ENCODE measurements around the gene SLC39A9.

SLC39A9 gene

DNA sequence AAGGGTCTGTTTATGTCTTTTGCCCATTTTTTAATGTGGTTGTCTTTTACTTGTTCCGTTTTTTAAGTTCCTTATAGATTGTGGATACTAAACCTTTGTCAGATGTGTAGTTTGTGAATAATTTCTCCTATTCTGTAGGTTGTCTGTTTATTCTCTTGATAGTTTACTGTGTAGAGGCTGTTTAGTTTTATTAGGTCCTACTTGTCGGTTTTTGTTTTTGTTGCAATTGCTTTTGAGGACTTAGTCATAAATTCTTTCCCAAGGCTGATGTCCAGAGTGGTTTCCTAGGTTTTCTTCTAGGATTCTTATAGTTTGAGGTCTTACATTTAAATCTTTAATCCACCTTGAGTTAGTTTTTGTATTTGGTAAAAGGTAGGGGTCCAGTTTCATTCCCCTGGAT is 33.9 kb downstream of the SLC39A9 start:
- FAIRE-seq (no peak), DNase-seq (ENCODE audit: insufficient read length, low spot score) (no peak)
- TF ChIP-seq, protein P1, sequence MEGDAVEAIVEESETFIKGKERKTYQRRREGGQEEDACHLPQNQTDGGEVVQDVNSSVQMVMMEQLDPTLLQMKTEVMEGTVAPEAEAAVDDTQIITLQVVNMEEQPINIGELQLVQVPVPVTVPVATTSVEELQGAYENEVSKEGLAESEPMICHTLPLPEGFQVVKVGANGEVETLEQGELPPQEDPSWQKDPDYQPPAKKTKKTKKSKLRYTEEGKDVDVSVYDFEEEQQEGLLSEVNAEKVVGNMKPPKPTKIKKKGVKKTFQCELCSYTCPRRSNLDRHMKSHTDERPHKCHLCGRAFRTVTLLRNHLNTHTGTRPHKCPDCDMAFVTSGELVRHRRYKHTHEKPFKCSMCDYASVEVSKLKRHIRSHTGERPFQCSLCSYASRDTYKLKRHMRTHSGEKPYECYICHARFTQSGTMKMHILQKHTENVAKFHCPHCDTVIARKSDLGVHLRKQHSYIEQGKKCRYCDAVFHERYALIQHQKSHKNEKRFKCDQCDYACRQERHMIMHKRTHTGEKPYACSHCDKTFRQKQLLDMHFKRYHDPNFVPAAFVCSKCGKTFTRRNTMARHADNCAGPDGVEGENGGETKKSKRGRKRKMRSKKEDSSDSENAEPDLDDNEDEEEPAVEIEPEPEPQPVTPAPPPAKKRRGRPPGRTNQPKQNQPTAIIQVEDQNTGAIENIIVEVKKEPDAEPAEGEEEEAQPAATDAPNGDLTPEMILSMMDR (IDR thresholded peaks at IDR 0.05; ENCODE audit: insufficient read depth, missing control alignments) = no peak

- FAIRE-seq (no peak), DNase-seq (ENCODE audit: insufficient read length, low spot score) (no peak)
- TF ChIP-seq, protein P1 (IDR thresholded peaks at IDR 0.05; ENCODE audit: insufficient read depth, missing control alignments) = no peak
These were observed 41.2 kb downstream of the SLC39A9 start for GRCh38 chr14:69439521-69440270.

GRCh38 chr14:69441948-69442347 is 43.5 kb downstream of the SLC39A9 start:
- FAIRE-seq (no peak), DNase-seq (ENCODE audit: insufficient read length, low spot score) (no peak)
- TF ChIP-seq, protein P1 (IDR thresholded peaks at IDR 0.05; ENCODE audit: insufficient read depth, missing control alignments) = no peak

GRCh38 chr14:69443296-69443805 is 44.9 kb downstream of the SLC39A9 start:
- DNase-seq (ENCODE audit: insufficient read length, low spot score) (no peak), FAIRE-seq (no peak)
- TF ChIP-seq, protein P1 (IDR thresholded peaks at IDR 0.05; ENCODE audit: insufficient read depth, missing control alignments) = no peak

DNA sequence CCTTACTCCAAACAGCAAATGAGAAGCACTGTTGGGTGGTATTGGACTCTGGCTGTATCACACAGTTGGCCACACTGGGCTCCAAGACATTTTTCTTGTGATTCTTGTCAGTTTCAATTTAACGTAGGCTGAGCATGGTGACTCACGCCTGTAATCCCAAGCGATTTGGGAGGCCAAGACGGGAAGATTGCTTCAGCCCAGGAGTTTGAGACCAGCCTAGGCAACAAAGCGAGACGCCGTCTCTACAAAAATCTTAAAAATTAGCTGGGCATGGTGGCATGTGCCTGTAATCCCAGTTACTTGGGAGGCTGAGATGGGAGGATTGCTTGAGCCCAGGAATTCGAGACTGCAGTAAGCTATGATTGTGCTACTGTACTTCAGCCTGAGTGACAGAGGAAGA is 50.7 kb downstream of the SLC39A9 start:
- TF ChIP-seq, protein P1 (IDR thresholded peaks at IDR 0.05; ENCODE audit: insufficient read depth, missing control alignments) = no peak
- DNase-seq (ENCODE audit: insufficient read length, low spot score) (no peak), FAIRE-seq (no peak)

GRCh38 chr14:69451941-69452340 is 53.4 kb downstream of the SLC39A9 start:
- no peak for FAIRE-seq
- TF ChIP-seq, protein P1 (IDR thresholded peaks at IDR 0.05; ENCODE audit: insufficient read depth, missing control alignments) = no peak
- no peak for DNase-seq (ENCODE audit: insufficient read length, low spot score)

DNA sequence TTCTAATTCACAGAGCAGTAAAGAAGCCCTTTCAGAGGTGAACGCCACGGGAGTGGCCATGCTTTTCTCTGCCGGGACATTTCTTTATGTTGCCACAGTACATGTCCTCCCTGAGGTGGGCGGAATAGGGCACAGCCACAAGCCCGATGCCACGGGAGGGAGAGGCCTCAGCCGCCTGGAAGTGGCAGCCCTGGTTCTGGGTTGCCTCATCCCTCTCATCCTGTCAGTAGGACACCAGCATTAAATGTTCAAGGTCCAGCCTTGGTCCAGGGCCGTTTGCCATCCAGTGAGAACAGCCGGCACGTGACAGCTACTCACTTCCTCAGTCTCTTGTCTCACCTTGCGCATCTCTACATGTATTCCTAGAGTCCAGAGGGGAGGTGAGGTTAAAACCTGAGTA is 59.9 kb downstream of the SLC39A9 start:
- TF ChIP-seq, protein P1 (IDR thresholded peaks at IDR 0.05; ENCODE audit: insufficient read depth, missing control alignments) = no peak
- DNase-seq (ENCODE audit: insufficient read length, low spot score) = no peak
- FAIRE-seq = no peak

Measured in D721Med (cell line).